Raji (cell line): ENCODE results near the gene FAM78B.

ENCODE experiments used
- POLR2A ChIP-seq: IDR thresholded peaks from 2 replicates; pipeline ENCODE4 v1.6.1; 2011; ENCODE audit warnings: low read depth, low read length, control low read depth; ENCODE audit not compliant: insufficient read depth

Gene FAM78B

GRCh38 chr1:166113031-166113430, 53.8 kb downstream of the FAM78B start:
- no peak for TF ChIP-seq POLR2A

GRCh38 chr1:166112425-166112824, 54.4 kb downstream of the FAM78B start:
- TF ChIP-seq POLR2A = no peak

GRCh38 chr1:166111430-166111829, 55.4 kb downstream of the FAM78B start:
- TF ChIP-seq POLR2A = no peak

GRCh38 chr1:166090244-166090643, 76.6 kb downstream of the FAM78B start:
- no peak for TF ChIP-seq POLR2A

- TF ChIP-seq POLR2A = no peak
Observed at GRCh38 chr1:166089804-166090203, 77.0 kb downstream of the FAM78B start.

GRCh38 chr1:166088572-166088955, 78.2 kb downstream of the FAM78B start:
- TF ChIP-seq POLR2A = no peak

GRCh38 chr1:166087734-166088571, 78.8 kb downstream of the FAM78B start:
- TF ChIP-seq POLR2A = no peak

GRCh38 chr1:166086113-166086883, 80.5 kb downstream of the FAM78B start:
- no peak for TF ChIP-seq POLR2A

GRCh38 chr1:166084613-166085012, 82.2 kb downstream of the FAM78B start:
- no peak for TF ChIP-seq POLR2A

- no peak for TF ChIP-seq POLR2A
Observed at GRCh38 chr1:166083887-166084286, 82.9 kb downstream of the FAM78B start.

GRCh38 chr1:166082601-166083000, 84.2 kb downstream of the FAM78B start:
- TF ChIP-seq POLR2A = no peak

GRCh38 chr1:166080967-166081870, 85.6 kb downstream of the FAM78B start:
- TF ChIP-seq POLR2A = no peak

- TF ChIP-seq POLR2A = no peak
Observed at GRCh38 chr1:166080277-166080966, 86.4 kb downstream of the FAM78B start.

- no peak for TF ChIP-seq POLR2A
Observed at GRCh38 chr1:166079276-166079675, 87.5 kb downstream of the FAM78B start.

GRCh38 chr1:166073489-166073888, 93.3 kb downstream of the FAM78B start:
- no peak for TF ChIP-seq POLR2A
